SK-N-SH treated with all-trans-retinoic acid at 6 μM for 48 hours (cell line): ENCODE data around the gene ST3GAL4.

Experiments
- PATZ1 ChIP-seq: fragments of 250-450 bp; sonication (Bioruptor Pico); IDR thresholded peaks from 2 replicates; pipeline ENCODE4 v1.8.0; 2020; ENCODE audit warnings: mild to moderate bottlenecking, moderate library complexity, borderline replicate concordance
- RARB ChIP-seq: fragments of 250-450 bp; sonication (Bioruptor Pico); IDR thresholded peaks from 2 replicates; pipeline ENCODE4 v1.8.0; 2021; ENCODE audit warnings: mild to moderate bottlenecking, moderate library complexity
- ZFP3 ChIP-seq: fragments of 250-450 bp; sonication (Bioruptor Pico); IDR thresholded peaks from 2 replicates; pipeline ENCODE4 v1.5.0; 2020; ENCODE audit warnings: mild to moderate bottlenecking, moderate library complexity
- ZFP30 ChIP-seq: fragments of 450-650 bp; formaldehyde crosslinking; IDR thresholded peaks from 2 replicates; pipeline ENCODE4 v1.5.0; 2022; ENCODE audit warnings: mild to moderate bottlenecking, moderate library complexity

GRCh38 chr11:126352934-126353801 is 2.3 kb upstream of the ST3GAL4 start:
- TF ChIP-seq RARB: no peak
- no peak for TF ChIP-seq PATZ1 (CRISPR knock-in tag)
- no peak for TF ChIP-seq ZFP3 (CRISPR knock-in tag)
- no peak for TF ChIP-seq ZFP30
